CD4-positive, alpha-beta T cell treated with Interleukin-2 at 100 ng/mL for 4 hours (primary cell): ENCODE measurements around the gene STARD13.

Experiments
- DNase-seq: peaks from one replicate; pipeline ENCODE4 v3.0.0-alpha.2; 2020; ENCODE audit warnings: low spot score

The STARD13 gene

GRCh38 chr13:33081666-33082065 lies 203.9 kb downstream of the STARD13 start:
- no peak for DNase-seq

- no peak for DNase-seq
These were observed 204.5 kb downstream of the STARD13 start for GRCh38 chr13:33080972-33081590.

- no peak for DNase-seq
These were observed 205.6 kb downstream of the STARD13 start for GRCh38 chr13:33079960-33080359.

- DNase-seq = no peak
These were observed 207.3 kb downstream of the STARD13 start for GRCh38 chr13:33078263-33078662.

GRCh38 chr13:33076001-33076992 lies 209.3 kb downstream of the STARD13 start:
- DNase-seq = no peak

GRCh38 chr13:33073338-33073737 lies 212.2 kb downstream of the STARD13 start:
- no peak for DNase-seq

GRCh38 chr13:33072759-33073158 lies 212.8 kb downstream of the STARD13 start:
- DNase-seq = no peak

GRCh38 chr13:33072282-33072681 lies 213.3 kb downstream of the STARD13 start:
- DNase-seq = no peak

- DNase-seq = no peak
These were observed 214.8 kb downstream of the STARD13 start for GRCh38 chr13:33070713-33071112.

GRCh38 chr13:33069365-33069764 lies 216.2 kb downstream of the STARD13 start:
- DNase-seq = no peak

GRCh38 chr13:33066329-33066728 lies 219.2 kb downstream of the STARD13 start:
- DNase-seq = no peak

- no peak for DNase-seq
These were observed 224.7 kb downstream of the STARD13 start for GRCh38 chr13:33060815-33061214.

GRCh38 chr13:33058776-33059327 lies 226.7 kb downstream of the STARD13 start:
- DNase-seq = no peak

GRCh38 chr13:33057019-33057780 lies 228.4 kb downstream of the STARD13 start:
- no peak for DNase-seq

GRCh38 chr13:33053397-33054066 lies 232.0 kb downstream of the STARD13 start:
- DNase-seq = no peak
